Measurements from ENCODE around the gene ASXL1. TPM values are rescaled to one million over a fixed set of nuclear protein-coding genes. Genes with fewer than 3 reads are reported as not detected.
"Not testable (repeated sequence)": the region's sequence is repeated elsewhere in the genome, so short reads cannot be mapped to it uniquely, and the experiment has no call there.

ASXL1 gene
- total RNA-seq, 1 donor from 2014 or later: 145 TPM

GRCh38 chr20:32327087-32327681, 30.9 kb upstream of the ASXL1 start:
- intact Hi-C loops (cut with micrococcal nuclease): no loop called here

GRCh38 chr20:32329817-32330554, 28.1 kb upstream of the ASXL1 start:
- peaks cover 74% of the 10 kb centered on the region for H3K36me3 Mint-ChIP-seq (ENCODE audit: low read depth)

More at GRCh38 chr20:32327087-32327681, 30.9 kb upstream of the ASXL1 start:
- H3K27me3 Mint-ChIP-seq (ENCODE audit: low read depth): no peaks in the 10 kb centered on the region
- H3K9me3 Mint-ChIP-seq: no peaks in the 10 kb centered on the region
- H3K27ac Mint-ChIP-seq: no peak overlapping the region
- H3K4me3 Mint-ChIP-seq (ENCODE audit: low read depth): no peak overlapping the region
- H3K4me1 Mint-ChIP-seq (ENCODE audit: low read depth): peaks cover 17% of the 10 kb centered on the region
- H3K36me3 Mint-ChIP-seq (ENCODE audit: low read depth): peaks cover 56% of the 10 kb centered on the region
- DNase-seq (ENCODE audit: low spot score): no peak

DNA sequence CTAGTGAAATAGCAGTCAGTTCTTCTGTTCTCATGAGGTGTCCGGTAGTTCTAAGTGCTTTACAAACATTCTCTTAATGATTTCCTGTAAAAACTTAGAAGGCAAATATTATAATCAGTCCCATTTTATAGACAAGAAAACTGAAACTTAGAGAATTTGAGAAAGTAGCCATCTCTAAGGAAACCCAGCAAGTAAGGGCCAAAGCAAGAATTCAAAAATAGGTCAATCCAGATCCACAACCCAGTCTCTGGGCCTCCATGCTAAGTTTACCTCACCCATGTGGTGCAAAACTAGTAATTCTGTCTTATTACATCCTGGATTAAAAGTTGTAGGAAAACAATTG, 27.6 kb upstream of the ASXL1 start:
- peaks cover 45% of the 10 kb centered on the region for H3K4me1 Mint-ChIP-seq (ENCODE audit: low read depth)
- intact Hi-C loops (cut with micrococcal nuclease): loop anchor here (5.0 kb wide), 1 partner anchor 37 kb away; no protein-coding TSS in a partner anchor
- DNase-seq (ENCODE audit: low spot score): no peak
- H3K9me3 Mint-ChIP-seq: no peaks in the 10 kb centered on the region
- H3K27me3 Mint-ChIP-seq (ENCODE audit: low read depth): no peaks in the 10 kb centered on the region
- H3K36me3 Mint-ChIP-seq (ENCODE audit: low read depth): peaks cover 75% of the 10 kb centered on the region
- H3K27ac Mint-ChIP-seq: no peak overlapping the region
- H3K4me3 Mint-ChIP-seq (ENCODE audit: low read depth): no peak overlapping the region

More at GRCh38 chr20:32329817-32330554, 28.1 kb upstream of the ASXL1 start:
- no peaks in the 10 kb centered on the region for H3K27me3 Mint-ChIP-seq (ENCODE audit: low read depth)
- DNase-seq (ENCODE audit: low spot score): no peak
- no peaks in the 10 kb centered on the region for H3K9me3 Mint-ChIP-seq
- intact Hi-C loops (cut with micrococcal nuclease): loop anchor here (5.0 kb wide), 1 partner anchor 37 kb away; no protein-coding TSS in a partner anchor
- no peak overlapping the region for H3K27ac Mint-ChIP-seq
- peaks cover 44% of the 10 kb centered on the region for H3K4me1 Mint-ChIP-seq (ENCODE audit: low read depth)
- no peak overlapping the region for H3K4me3 Mint-ChIP-seq (ENCODE audit: low read depth)

- H3K4me3 Mint-ChIP-seq (ENCODE audit: low read depth): no peak overlapping the region
- H3K27me3 Mint-ChIP-seq (ENCODE audit: low read depth): no peaks in the 10 kb centered on the region
- peak overlapping the region; percentile 81 for H3K27ac Mint-ChIP-seq
- H3K4me1 Mint-ChIP-seq (ENCODE audit: low read depth): peaks cover 46% of the 10 kb centered on the region
- H3K36me3 Mint-ChIP-seq (ENCODE audit: low read depth): peaks cover 67% of the 10 kb centered on the region
- H3K9me3 Mint-ChIP-seq: no peaks in the 10 kb centered on the region
- DNase-seq (ENCODE audit: low spot score): no peak
- intact Hi-C loops (cut with micrococcal nuclease): loop anchor here (1.0 to 5.0 kb wide), 8 partner anchors 23 to 128 kb away; no protein-coding TSS in a partner anchor
Observed at GRCh38 chr20:32332614-32333013, 25.5 kb upstream of the ASXL1 start.

DNA sequence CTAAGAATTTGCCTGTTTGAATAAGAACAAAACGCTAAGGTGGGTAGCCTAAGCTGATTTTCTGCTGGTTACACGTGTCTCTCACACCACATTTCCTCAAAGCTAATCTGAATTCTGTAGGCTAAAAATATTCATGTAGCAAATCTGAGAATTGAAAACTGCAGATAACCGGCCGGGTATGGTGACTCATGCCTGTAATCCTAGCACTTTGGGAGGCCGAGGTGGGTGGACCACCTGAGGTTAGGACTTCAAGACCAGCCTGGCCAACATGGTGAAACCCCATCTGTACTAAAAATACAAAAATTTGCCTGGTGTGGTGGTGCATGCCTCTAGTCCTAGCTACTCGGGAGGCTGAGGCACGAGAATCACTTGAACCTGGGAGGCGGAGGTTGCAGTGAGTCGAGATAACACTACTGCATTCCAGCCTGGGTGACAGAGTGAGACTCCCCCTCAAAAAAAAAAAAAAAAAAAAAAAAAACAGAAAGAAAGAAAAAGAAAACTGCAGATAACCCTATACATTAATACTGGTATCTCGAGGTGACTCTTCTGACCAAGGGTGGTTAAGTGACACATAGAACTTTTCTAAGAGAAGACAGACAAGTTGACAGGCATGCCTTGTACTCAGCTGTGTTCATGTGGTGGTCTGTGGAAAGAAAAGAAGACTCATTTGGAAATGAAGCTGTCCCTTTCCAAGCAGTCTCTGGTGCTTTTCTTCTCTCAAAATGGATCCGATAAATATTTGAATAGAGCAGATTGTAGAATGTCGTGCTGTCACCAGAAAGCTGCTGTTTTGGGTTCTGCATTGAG, 24.7 kb upstream of the ASXL1 start:
- Mint-ChIP-seq H3K4me1 (ENCODE audit: low read depth) (peaks cover 46% of the 10 kb centered on the region), H3K4me3 (ENCODE audit: low read depth) (peak overlapping the region; percentile 6), H3K27ac (peak overlapping the region; percentile 81), H3K36me3 (ENCODE audit: low read depth) (peaks cover 67% of the 10 kb centered on the region), H3K9me3 (no peaks in the 10 kb centered on the region), H3K27me3 (ENCODE audit: low read depth) (no peaks in the 10 kb centered on the region)
- intact Hi-C loops (cut with micrococcal nuclease): loop anchor here (1.0 to 5.0 kb wide), 8 partner anchors 22 to 129 kb away; no protein-coding TSS in a partner anchor
- DNase-seq (ENCODE audit: low spot score): peak; percentile 24

- intact Hi-C loops (cut with micrococcal nuclease): loop anchor here (1.0 to 5.0 kb wide), 8 partner anchors 21 to 130 kb away; no protein-coding TSS in a partner anchor
- H3K36me3 Mint-ChIP-seq (ENCODE audit: low read depth): peaks cover 63% of the 10 kb centered on the region
- H3K27me3 Mint-ChIP-seq (ENCODE audit: low read depth): no peaks in the 10 kb centered on the region
- H3K9me3 Mint-ChIP-seq: no peaks in the 10 kb centered on the region
- H3K4me3 Mint-ChIP-seq (ENCODE audit: low read depth): peak overlapping the region; percentile 26
- no peak for DNase-seq (ENCODE audit: low spot score)
- peaks cover 46% of the 10 kb centered on the region for H3K4me1 Mint-ChIP-seq (ENCODE audit: low read depth)
- peak overlapping the region; percentile 81 for H3K27ac Mint-ChIP-seq
Observed at GRCh38 chr20:32333988-32334885, 23.9 kb upstream of the ASXL1 start.

DNA sequence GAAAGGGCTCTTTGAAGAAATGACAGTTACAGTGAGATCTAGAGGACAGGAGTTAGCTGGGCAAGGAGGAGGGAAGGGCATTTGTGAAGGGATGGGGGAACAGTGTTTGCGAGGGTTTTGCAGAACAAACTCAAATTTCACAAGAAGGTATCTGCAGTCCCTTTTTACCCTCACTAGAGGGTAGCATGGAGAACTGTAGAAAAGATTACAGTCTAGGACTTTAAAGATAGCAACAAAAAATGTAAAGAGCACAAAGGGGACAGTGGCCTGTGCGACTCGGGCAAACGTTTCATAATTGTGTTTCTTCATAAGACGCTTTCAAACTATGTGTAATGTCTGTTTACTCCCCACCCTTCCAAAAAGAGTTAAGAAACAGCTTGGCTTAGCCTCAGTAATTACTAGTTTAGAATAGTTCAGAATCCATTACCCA, 21.2 kb upstream of the ASXL1 start:
- intact Hi-C loops (cut with micrococcal nuclease): no loop called here
- Mint-ChIP-seq H3K27me3 (ENCODE audit: low read depth) (no peaks in the 10 kb centered on the region), H3K9me3 (no peaks in the 10 kb centered on the region), H3K27ac (no peak overlapping the region), H3K4me1 (ENCODE audit: low read depth) (peaks cover 40% of the 10 kb centered on the region), H3K4me3 (ENCODE audit: low read depth) (no peak overlapping the region), H3K36me3 (ENCODE audit: low read depth) (peaks cover 42% of the 10 kb centered on the region)
- no peak for DNase-seq (ENCODE audit: low spot score)

GRCh38 chr20:32337937-32338661, 20.0 kb upstream of the ASXL1 start:
- intact Hi-C loops (cut with micrococcal nuclease): no loop called here
- peaks cover 36% of the 10 kb centered on the region for H3K36me3 Mint-ChIP-seq (ENCODE audit: low read depth)
- H3K9me3 Mint-ChIP-seq: no peaks in the 10 kb centered on the region
- no peak overlapping the region for H3K4me3 Mint-ChIP-seq (ENCODE audit: low read depth)
- no peak for DNase-seq (ENCODE audit: low spot score)
- peaks cover 33% of the 10 kb centered on the region for H3K4me1 Mint-ChIP-seq (ENCODE audit: low read depth)
- no peaks in the 10 kb centered on the region for H3K27me3 Mint-ChIP-seq (ENCODE audit: low read depth)
- no peak overlapping the region for H3K27ac Mint-ChIP-seq

- H3K27ac Mint-ChIP-seq: no peak overlapping the region
- peaks cover 34% of the 10 kb centered on the region for H3K36me3 Mint-ChIP-seq (ENCODE audit: low read depth)
- no peak for DNase-seq (ENCODE audit: low spot score)
- H3K27me3 Mint-ChIP-seq (ENCODE audit: low read depth): no peaks in the 10 kb centered on the region
- H3K9me3 Mint-ChIP-seq: no peaks in the 10 kb centered on the region
- H3K4me3 Mint-ChIP-seq (ENCODE audit: low read depth): no peak overlapping the region
- intact Hi-C loops (cut with micrococcal nuclease): no loop called here
- peaks cover 29% of the 10 kb centered on the region for H3K4me1 Mint-ChIP-seq (ENCODE audit: low read depth)
Observed at GRCh38 chr20:32338665-32339064, 19.5 kb upstream of the ASXL1 start.

GRCh38 chr20:32339116-32339515, 19.0 kb upstream of the ASXL1 start:
- DNase-seq (ENCODE audit: low spot score): no peak
- no peaks in the 10 kb centered on the region for H3K27me3 Mint-ChIP-seq (ENCODE audit: low read depth)
- peaks cover 30% of the 10 kb centered on the region for H3K36me3 Mint-ChIP-seq (ENCODE audit: low read depth)
- H3K27ac Mint-ChIP-seq: no peak overlapping the region
- no peaks in the 10 kb centered on the region for H3K9me3 Mint-ChIP-seq
- H3K4me3 Mint-ChIP-seq (ENCODE audit: low read depth): no peak overlapping the region
- intact Hi-C loops (cut with micrococcal nuclease): no loop called here
- H3K4me1 Mint-ChIP-seq (ENCODE audit: low read depth): peaks cover 24% of the 10 kb centered on the region

GRCh38 chr20:32341053-32341452, 17.1 kb upstream of the ASXL1 start:
- peaks cover 10% of the 10 kb centered on the region for H3K4me1 Mint-ChIP-seq (ENCODE audit: low read depth)
- H3K27me3 Mint-ChIP-seq (ENCODE audit: low read depth): not testable (repeated sequence)

More at GRCh38 chr20:32341053-32341452, 17.1 kb upstream of the ASXL1 start:
- H3K36me3 Mint-ChIP-seq (ENCODE audit: low read depth): peaks cover 15% of the 10 kb centered on the region
- DNase-seq (ENCODE audit: low spot score); H3K4me3 Mint-ChIP-seq (ENCODE audit: low read depth); H3K27ac Mint-ChIP-seq; intact Hi-C loops (cut with micrococcal nuclease); H3K9me3 Mint-ChIP-seq: not testable (repeated sequence)

All from activated T-helper 2 cell treated with anti-CD3 and anti-CD28 coated beads, Interferon-gamma antibody, Interleukin-2, Interleukin-4, amounts not matched to agents 10 μg/mL and 5 μg/mL and 100 μg/mL, durations not matched to agents 14 hours and 24 hours and 36 hours (primary cell).